ENCODE measurements around the gene BMERB1.

The BMERB1 gene

GRCh38 chr16:15502041-15502725 is 67.8 kb downstream of the BMERB1 start:
- DNase-seq, result no peak

- no peak for DNase-seq
Observed at GRCh38 chr16:15506441-15506840, 72.1 kb downstream of the BMERB1 start.

- DNase-seq, result no peak
Observed at GRCh38 chr16:15507301-15507958, 73.0 kb downstream of the BMERB1 start.

GRCh38 chr16:15507959-15508627 is 73.7 kb downstream of the BMERB1 start:
- DNase-seq, result no peak

GRCh38 chr16:15509051-15509592 is 74.7 kb downstream of the BMERB1 start:
- peak in 1 of 2 donors; percentile 11 for DNase-seq

- DNase-seq, result no peak
Observed at GRCh38 chr16:15509593-15510535, 75.5 kb downstream of the BMERB1 start.

GRCh38 chr16:15510992-15511391 is 76.6 kb downstream of the BMERB1 start:
- DNase-seq, result no peak

GRCh38 chr16:15511759-15512487 is 77.5 kb downstream of the BMERB1 start:
- DNase-seq, result no peak

- DNase-seq, result no peak
Observed at GRCh38 chr16:15513156-15513555, 78.8 kb downstream of the BMERB1 start.

- no peak for DNase-seq
Observed at GRCh38 chr16:15515992-15516391, 81.6 kb downstream of the BMERB1 start.

GRCh38 chr16:15516609-15517008 is 82.2 kb downstream of the BMERB1 start:
- DNase-seq, result no peak

- DNase-seq, result no peak
Observed at GRCh38 chr16:15517743-15518377, 83.5 kb downstream of the BMERB1 start.

GRCh38 chr16:15518381-15519351 is 84.3 kb downstream of the BMERB1 start:
- DNase-seq, result no peak

GRCh38 chr16:15519790-15520189 is 85.4 kb downstream of the BMERB1 start:
- no peak for DNase-seq

GRCh38 chr16:15521390-15521757 is 87.0 kb downstream of the BMERB1 start:
- DNase-seq, result no peak

- DNase-seq, result no peak
Observed at GRCh38 chr16:15521758-15522509, 87.5 kb downstream of the BMERB1 start.

GRCh38 chr16:15523092-15523541 is 88.7 kb downstream of the BMERB1 start:
- DNase-seq, result no peak

- DNase-seq, result no peak
Observed at GRCh38 chr16:15523939-15524338, 89.6 kb downstream of the BMERB1 start.

- DNase-seq, result no peak
Observed at GRCh38 chr16:15524966-15525365, 90.6 kb downstream of the BMERB1 start.

Data from stimulated activated CD4-positive, alpha-beta T cell treated with anti-CD3 and anti-CD28 coated beads, Interleukin-2, amount 100 ng/mL, for 48 hours (primary cell).